NT2/D1 (cell line): ENCODE measurements around the gene DEFB131B.
"Not testable (repeated sequence)": the region's sequence is repeated elsewhere in the genome, so short reads cannot be mapped to it uniquely, and the experiment has no call there.

Experiments
- YY1 ChIP-seq: IDR thresholded peaks from 2 replicates; pipeline ENCODE4 v1.6.1; 2011; ENCODE audit not compliant: insufficient read length, insufficient read depth
- ZNF274 ChIP-seq: IDR thresholded peaks from 2 replicates; pipeline ENCODE4 v1.6.1; 2011; ENCODE audit warnings: mild to moderate bottlenecking, low read depth, low read length

DNA sequence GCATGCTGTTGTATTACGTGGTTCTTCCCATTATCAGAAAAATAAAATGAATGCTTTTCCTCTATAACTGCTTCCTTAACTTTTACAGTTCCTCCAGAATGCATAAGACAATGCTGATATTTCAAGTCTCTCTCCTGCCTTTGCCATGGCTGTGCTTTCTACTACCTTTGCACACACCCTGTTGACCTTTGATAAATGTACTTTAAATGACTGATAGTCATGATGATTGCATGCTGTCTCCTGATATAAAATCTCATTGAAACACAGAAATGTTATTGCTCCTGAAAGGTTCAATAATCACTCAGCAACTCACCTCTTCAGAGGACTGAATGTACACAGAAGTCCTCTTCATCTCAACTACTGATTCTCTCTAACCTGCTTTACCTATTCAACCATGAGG lies at the start of gene DEFB131B:
- TF ChIP-seq YY1, ZNF274: not testable (repeated sequence)
